Ovary (tissue), 3 donors: ENCODE measurements around the gene HIBCH.

Experiments
- CTCF ChIP-seq, 3 donors: fragments of 450-650 bp in 2 of 3; fragments of 200-600 bp in 1 of 3; IDR thresholded peaks; one replicate each; pipeline versions ENCODE4 v1.5.1 to v1.8.0; 2016 to 2022; ENCODE audit warnings: antibody characterized with exemption in 3 of 3, mild to moderate bottlenecking in 1 of 3
- POLR2A ChIP-seq: fragments of 450-650 bp; IDR thresholded peaks from one replicate; pipeline ENCODE4 v1.6.1; 2017; ENCODE audit warnings: antibody characterized with exemption, mild to moderate bottlenecking, moderate library complexity
- donor health status: DM: no; HTN: no; CAD: no.

GRCh38 chr2:190221429-190221828 is 98.2 kb downstream of the HIBCH start:
- TF ChIP-seq CTCF (IDR thresholded peaks at IDR 0.05): no peak
- no peak for TF ChIP-seq POLR2A
